Right ventricle myocardium inferior (tissue), 1 donor: ENCODE results near the gene TLCD3A. TPM values are rescaled to one million over a fixed set of nuclear protein-coding genes. Genes with fewer than 3 reads are reported as not detected.
"Not testable (repeated sequence)": the region's sequence is repeated elsewhere in the genome, so short reads cannot be mapped to it uniquely, and the experiment has no call there.

Source experiments
- ATAC-seq: fragments of 200-7000 bp; cut with Tn5 transposase; one replicate; pipeline ENCODE4 v1.9.1; 2020; ENCODE audit warnings: mild to moderate bottlenecking, moderate library complexity
- DNase-seq: peaks from one replicate; pipeline ENCODE4 v3.0.0; 2021; ENCODE audit errors: missing footprints
- intact Hi-C: fragments of 100-400 bp; cut with DNase I; formaldehyde crosslinking; loops from one replicate; pipeline ENCODE4 v1.11.0; 2022
- total RNA-seq: library from RNA; stranded (reverse); fragmentation: NEBNext Ultra II Directional; extraction: Animal tissue kit (Norgen Biotek cat#: 25700); gene quantifications from one replicate; pipeline ENCODE4 v1.2.1, GENCODE V29; 2021
- donor health status: DM: no; HTN: yes; CAD: no; lungs with severe emphysema.

The TLCD3A gene
- total RNA-seq, 1 donor from 2014 or later: 2.5 TPM

DNA sequence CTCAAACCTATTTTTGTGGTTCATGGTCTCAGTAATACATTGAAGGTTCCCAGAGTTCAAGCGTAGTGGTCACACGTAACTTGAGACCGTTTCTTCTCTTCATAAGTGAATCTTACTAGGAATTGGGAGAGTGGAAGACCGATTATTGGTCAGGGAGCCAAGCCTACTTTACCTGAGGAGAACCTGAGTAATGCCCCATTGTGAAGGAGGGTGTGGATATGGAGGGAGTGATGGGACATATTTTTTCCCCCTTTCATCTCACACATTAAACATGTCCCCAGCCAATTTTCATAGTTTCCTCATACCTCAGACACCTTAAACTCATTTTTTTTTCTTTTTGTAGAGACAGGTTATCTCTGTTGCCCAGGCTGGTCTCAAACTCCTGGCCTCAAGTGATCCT is 10.7 kb downstream of the TLCD3A start:
- intact Hi-C loops: no loop called here
- no peak for ATAC-seq
- DNase-seq: no peak

DNA sequence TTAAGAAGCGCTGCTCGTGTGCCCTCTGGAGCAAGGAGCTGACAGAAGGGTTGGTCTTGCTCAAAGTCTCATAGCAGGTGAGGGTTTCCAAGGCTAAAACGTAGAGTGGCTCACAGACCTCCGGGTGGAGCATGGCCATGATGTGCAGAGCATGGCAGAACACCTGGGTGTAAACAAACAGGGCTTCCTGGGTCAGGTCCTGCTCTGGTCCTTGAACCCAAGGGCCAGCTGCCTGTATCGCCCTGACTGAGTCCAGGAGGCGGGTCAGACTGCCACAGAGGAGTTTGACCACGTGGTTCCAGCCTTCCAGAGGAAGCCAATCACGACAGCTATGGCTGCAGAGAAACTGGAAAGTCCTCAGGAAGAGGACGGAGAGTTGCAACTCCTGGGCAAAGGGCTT is 12.5 kb downstream of the TLCD3A start:
- intact Hi-C loops: no loop called here
- ATAC-seq: no peak
- no peak for DNase-seq

DNA sequence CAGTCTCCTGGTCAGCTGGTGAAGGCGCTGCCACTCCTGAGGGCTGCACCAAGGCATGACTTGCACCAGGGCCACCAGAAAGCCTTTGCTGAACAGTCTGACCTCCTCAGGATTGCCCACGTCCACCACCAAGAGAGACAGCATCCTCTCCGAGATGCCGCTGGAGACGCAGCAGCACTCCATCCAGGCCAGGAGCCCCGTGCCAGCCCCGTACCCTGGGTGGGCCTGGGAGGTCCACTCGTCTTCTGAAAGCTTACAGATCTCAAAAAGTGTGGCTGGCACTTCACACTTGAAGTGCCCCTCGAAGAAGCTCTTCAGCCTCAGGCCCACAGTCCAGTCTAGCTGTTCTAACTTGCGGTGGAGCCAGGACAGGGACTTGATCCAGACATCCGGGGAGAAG is 13.0 kb downstream of the TLCD3A start:
- peak; percentile 23 for ATAC-seq
- no peak for DNase-seq
- intact Hi-C loops: no loop called here

DNA sequence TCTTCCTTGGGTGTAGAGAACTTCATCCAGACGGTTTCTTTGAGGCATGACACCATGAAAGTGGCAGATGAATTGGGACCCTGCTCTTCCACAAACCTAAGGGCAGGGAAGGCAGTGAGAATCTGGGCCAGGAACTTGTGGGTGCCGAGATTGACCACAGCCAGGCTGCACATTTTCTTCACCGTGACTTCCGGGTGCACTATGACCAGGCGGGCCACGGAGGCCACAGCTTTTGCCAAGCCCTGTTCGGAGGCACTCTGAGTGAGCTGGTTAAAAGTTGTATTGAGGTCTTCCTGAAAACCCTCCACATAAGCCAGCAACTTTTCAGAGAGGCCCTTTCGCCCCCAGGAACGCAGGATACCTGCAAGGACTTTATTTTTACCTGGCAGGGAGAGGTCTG is 13.8 kb downstream of the TLCD3A start:
- ATAC-seq (no peak), DNase-seq (no peak)
- intact Hi-C loops: no loop called here

GRCh38 chr17:746783-747629 is 14.6 kb downstream of the TLCD3A start:
- no peak for DNase-seq
- no peak for ATAC-seq
- intact Hi-C loops: no loop called here

DNA sequence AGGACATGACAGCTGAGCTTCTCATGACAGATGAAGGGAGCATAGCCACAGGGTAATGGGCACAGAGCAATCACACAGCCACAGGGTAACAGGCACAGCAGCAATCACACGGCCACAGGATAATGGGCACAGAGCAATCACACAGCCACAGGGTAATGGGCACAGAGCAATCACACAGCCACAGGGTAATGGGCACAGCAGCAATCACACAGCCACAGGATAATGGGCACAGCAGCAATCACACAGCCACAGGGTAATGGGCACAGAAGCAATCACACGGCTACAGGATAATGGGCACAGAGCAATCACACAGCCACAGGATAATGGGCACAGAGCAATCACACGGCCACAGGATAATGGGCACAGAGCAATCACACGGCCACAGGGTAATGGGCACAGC is 16.2 kb downstream of the TLCD3A start:
- ATAC-seq, intact Hi-C loops, DNase-seq: not testable (repeated sequence)

- intact Hi-C loops, ATAC-seq, DNase-seq: not testable (repeated sequence)
Measured at GRCh38 chr17:749359-749758, 17.0 kb downstream of the TLCD3A start.

- DNase-seq (no peak), ATAC-seq (no peak)
- intact Hi-C loops: no loop called here
Measured at GRCh38 chr17:750431-751037, 18.1 kb downstream of the TLCD3A start.

GRCh38 chr17:751269-752001 is 19.0 kb downstream of the TLCD3A start:
- intact Hi-C loops: no loop called here
- peak; percentile 4 for ATAC-seq
- DNase-seq: no peak

DNA sequence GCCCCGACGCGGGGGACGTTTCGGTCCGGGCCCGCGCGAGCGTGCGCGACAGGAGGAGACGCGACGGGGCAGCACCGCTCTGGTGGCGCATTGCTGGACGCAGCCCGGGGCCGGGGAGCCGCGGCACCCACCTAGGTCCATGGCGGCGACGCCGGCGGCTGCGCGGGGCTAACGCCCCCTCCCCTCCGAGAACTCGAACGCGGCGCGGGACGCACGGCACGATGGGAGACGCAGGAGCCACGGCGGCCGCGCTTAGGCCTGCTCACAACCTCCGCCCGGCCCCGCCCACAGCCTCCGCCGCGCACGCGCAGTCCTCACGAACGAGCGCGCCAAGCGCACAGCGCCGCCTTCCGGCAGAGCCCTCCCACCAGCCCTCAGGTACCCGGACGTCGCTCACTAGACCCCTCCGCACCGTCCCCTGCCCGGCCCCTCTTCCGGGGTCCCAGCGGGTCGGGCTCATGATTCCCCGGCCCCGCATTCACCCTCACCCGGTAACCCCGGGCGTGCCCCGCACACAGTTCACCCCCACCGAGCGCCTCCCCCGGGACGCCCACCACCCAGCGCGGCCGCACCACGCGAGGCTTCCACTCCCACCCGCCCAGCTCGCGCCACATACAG is 19.7 kb downstream of the TLCD3A start, which contains the start of gene GEMIN4:
GEMIN4 (minus strand) TSS at position 263 of the 618 bp plus-strand sequence; CDS start at position 141, 122 bp downstream.
- intact Hi-C loops: no loop called here
- ATAC-seq (peak; percentile 94), DNase-seq (peak; percentile 98)

DNA sequence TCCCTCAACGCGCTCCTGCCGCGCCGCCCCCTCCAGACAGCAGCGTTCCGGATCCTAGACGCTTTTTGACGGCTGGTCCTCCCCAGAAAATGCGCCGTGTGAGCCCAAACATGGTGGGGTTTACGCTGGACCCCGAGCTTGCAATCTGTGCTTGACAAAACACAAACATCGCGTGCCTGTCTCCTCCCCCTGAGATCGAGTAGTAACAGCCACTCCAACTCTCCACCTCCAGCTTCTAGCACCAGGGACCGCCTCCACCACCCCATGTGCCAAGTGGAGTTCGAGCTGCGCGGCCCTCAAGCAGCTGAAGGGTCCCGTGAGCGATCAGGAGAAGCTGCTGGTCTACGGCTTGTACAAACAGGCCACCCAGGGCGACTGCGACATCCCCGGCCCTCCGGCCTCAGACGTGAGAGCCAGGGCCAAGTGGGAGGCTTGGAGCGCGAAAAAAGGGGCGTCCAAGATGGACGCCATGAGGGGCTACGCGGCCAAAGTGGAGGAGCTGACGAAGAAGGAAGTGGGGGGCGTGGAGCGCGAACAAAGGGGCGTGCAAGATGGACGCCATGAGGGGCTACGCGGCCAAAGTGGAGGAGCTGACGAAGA is 20.3 kb downstream of the TLCD3A start:
- DNase-seq (peak; percentile 86), ATAC-seq (peak; percentile 83)
- intact Hi-C loops: no loop called here

DNA sequence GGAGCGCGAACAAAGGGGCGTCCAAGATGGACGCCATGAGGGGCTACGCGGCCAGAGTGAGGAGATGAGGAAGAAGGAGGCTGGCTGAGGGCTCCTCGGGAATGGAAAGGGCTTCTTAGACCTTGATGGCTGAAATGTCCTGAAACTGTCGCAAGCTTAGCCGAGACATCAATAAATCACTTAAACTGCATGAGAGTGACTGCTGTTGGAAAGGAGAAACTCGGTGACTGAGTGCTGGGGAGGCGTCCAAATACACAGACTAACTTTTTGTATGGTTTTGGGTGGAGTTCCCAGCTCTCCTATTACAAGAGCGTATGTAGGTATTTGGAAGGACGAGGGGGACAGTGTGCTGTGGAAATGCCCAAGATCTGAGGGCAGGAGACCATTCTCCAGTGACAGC is 21.0 kb downstream of the TLCD3A start:
- ATAC-seq: no peak
- no peak for DNase-seq
- intact Hi-C loops: no loop called here

DNA sequence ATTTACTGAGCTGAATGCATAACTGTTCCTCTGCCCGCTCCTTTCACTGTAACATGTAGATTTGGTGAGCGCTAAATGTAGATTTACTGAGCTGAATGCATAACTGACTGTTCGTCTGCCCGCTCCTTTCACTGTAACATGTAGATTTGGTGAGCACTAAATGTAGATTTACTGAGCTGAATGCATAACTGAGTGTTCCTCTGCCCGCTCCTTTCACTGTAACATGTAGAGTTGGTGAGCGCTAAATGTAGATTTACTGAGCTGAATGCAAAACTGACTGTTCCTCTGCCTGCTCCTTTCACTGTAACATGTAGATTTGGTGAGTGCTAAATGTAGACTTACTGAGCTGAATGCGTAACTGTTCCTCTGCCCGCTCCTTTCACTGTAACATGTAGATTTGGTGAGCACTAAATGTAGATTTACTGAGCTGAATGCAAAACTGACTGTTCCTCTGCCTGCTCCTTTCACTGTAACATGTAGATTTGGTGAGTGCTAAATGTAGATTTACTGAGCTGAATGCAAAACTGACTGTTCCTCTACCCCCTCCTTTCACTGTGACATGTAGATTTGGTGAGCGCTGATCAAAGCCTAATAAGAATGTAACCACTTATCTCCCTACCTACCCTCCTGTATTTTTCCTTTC is 23.0 kb downstream of the TLCD3A start:
- DNase-seq, ATAC-seq, intact Hi-C loops: not testable (repeated sequence)

DNA sequence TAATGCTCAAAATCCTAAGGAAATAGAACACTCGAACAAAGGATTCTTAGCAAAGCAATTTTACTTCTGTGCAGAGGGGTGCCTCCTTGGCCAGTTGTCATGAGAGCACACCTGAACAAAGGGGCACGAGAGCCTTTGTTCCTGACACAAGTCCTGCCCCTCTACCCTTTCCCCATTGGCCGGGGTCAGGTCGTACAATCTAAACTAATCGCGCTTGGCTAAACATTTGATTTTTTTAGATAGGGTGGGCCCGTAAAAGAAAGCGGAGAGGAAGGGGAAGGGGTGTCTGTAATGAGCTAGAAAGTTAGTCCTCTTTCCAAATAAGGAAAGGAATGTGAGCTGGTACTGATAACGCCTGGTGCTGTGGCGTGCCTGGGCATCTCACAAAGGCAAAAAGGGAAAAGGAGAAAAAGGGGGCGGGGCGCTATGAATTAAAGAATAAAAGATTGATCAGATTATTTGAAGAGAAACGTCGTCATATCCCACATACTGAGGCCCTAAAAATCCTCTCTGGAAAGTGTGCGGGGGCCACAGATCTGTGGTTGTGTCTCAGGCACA is 23.7 kb downstream of the TLCD3A start:
- DNase-seq, ATAC-seq, intact Hi-C loops: not testable (repeated sequence)

DNA sequence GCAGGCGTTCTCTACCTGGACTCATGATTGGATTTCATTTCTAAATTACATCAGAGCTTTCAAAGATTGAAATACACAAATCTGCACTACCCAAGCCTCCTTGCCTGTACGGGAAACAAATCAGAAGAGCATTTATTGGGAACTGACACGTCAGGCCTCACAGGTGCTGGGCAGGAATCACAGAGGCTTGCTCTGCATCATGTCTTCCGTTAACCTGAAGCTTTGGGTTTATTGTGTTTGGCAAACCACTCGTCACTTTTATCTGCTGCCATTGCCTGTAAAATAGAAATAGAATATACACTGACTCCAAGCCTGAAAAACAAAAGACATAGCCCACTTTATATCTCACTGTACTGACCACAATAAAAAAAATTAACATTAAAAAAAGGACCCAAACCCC is 27.6 kb downstream of the TLCD3A start:
- DNase-seq (no peak), ATAC-seq (no peak)
- intact Hi-C loops: no loop called here

- DNase-seq (no peak), ATAC-seq (peak; percentile 83)
- intact Hi-C loops: no loop called here
Measured at GRCh38 chr17:760371-760770, 28.0 kb downstream of the TLCD3A start.

GRCh38 chr17:767076-767475 is 34.7 kb downstream of the TLCD3A start:
- intact Hi-C loops: no loop called here
- DNase-seq (no peak), ATAC-seq (no peak)

GRCh38 chr17:773016-773415 is 40.6 kb downstream of the TLCD3A start:
- intact Hi-C loops: no loop called here
- DNase-seq: no peak
- no peak for ATAC-seq
